Smooth muscle cell (in vitro differentiated cells): Measurements from ENCODE around the gene JMJD7. TPM values are rescaled to one million over a fixed set of nuclear protein-coding genes. Genes with fewer than 3 reads are reported as not detected.

ENCODE experiments used
- DNase-seq: peaks from one replicate; lab custom pipeline; 2025; ENCODE audit not compliant: unreplicated experiment; lab: John Stamatoyannopoulos, UW
- H2AFZ ChIP-seq: fragments of 200-600 bp; sonication (generic); 2 replicates; pipeline ENCODE4 v1.6.0; 2016; ENCODE audit warnings: antibody characterized with exemption, low read depth, mild to moderate bottlenecking
- H3F3A ChIP-seq: fragments of 200-600 bp; sonication (generic); 2 replicates; pipeline ENCODE4 v1.6.0; 2017; ENCODE audit warnings: antibody characterized with exemption, low read depth
- H3K27ac ChIP-seq: fragments of 200-600 bp; sonication (generic); 2 replicates; pipeline ENCODE4 v1.5.1; 2016; ENCODE audit warnings: low read depth, mild to moderate bottlenecking
- H3K27me3 ChIP-seq: fragments of 200-600 bp; sonication (generic); 2 replicates; pipeline ENCODE4 v1.6.1; 2016; ENCODE audit warnings: low read depth, mild to moderate bottlenecking
- H3K36me3 ChIP-seq: fragments of 200-600 bp; sonication (generic); 2 replicates; pipeline ENCODE4 v1.5.1; 2016; ENCODE audit warnings: low read depth
- H3K4me1 ChIP-seq: fragments of 200-600 bp; sonication (generic); 2 replicates; pipeline ENCODE4 v1.5.1; 2016; ENCODE audit warnings: low read depth
- H3K4me2 ChIP-seq: fragments of 200-600 bp; sonication (generic); 2 replicates; pipeline ENCODE4 v1.6.0; 2016; ENCODE audit warnings: mild to moderate bottlenecking
- H3K4me3 ChIP-seq: fragments of 200-600 bp; sonication (generic); 2 replicates; pipeline ENCODE4 v1.5.1; 2016; ENCODE audit warnings: mild to moderate bottlenecking
- H3K79me2 ChIP-seq: fragments of 200-600 bp; sonication (generic); 2 replicates; pipeline ENCODE4 v1.6.0; 2016; ENCODE audit warnings: low read depth, mild to moderate bottlenecking
- H3K9ac ChIP-seq: fragments of 200-600 bp; sonication (generic); 2 replicates; pipeline ENCODE4 v1.6.0; 2016; ENCODE audit warnings: low read depth
- H3K9me3 ChIP-seq: fragments of 200-600 bp; sonication (generic); replicated peaks from 2 replicates; pipeline ENCODE4 v1.5.1; 2016; ENCODE audit warnings: low read depth
- H4K20me1 ChIP-seq: fragments of 200-600 bp; sonication (generic); 2 replicates; pipeline ENCODE4 v1.6.0; 2016; ENCODE audit warnings: low read depth
- CTCF ChIP-seq: fragments of 200-600 bp; sonication (generic); IDR thresholded peaks from 2 replicates; pipeline ENCODE4 v1.5.1; 2017; ENCODE audit warnings: borderline replicate concordance, mild to moderate bottlenecking, antibody characterized with exemption; ENCODE audit not compliant: insufficient read depth, poor library complexity, severe bottlenecking
- WGBS: methylation state at CpG from one replicate; pipeline ENCODE4 v1.1.7; 2016; ENCODE audit warnings: low lambda C conversion rate; 5-methylcytosine and 5-hydroxymethylcytosine counted together
- polyA plus RNA-seq: library from polyadenylated mRNA; unstranded; fragments of >200 nt; fragmentation: Nextera tagmentation; extraction: Ambion mirVana; gene quantifications from 2 replicates; pipeline ENCODE4 v1.2.1, GENCODE V29; 2016
- total RNA-seq: library from RNA; depleted of rRNA; stranded (reverse); fragments of >200 nt; gene quantifications from 2 replicates; pipeline ENCODE4 v1.2.3, GENCODE V29; 2014

The JMJD7 gene
- total and polyA plus RNA-seq, 2 experiments from 2014 or later: 3.3 to 5.0 TPM

DNA sequence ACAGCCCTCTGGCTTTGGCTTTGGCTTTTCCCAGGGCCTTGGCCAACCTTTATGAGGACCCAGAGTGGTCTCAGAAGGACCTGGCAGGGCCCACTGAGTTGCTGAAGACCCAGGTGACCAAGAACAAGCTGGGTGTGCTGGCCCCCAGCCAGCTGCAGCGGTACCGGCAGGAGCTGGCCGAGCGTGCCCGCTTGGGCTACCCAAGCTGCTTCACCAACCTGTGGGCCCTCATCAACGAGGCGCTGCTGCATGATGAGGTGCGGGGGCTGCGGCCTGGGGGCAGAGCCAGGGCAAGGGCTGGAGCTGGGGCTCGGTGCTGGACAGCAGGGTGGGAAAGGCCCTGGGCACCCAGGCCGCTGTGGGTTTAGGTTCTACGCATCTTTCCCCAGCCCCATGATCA lies 16.9 kb downstream of the JMJD7 start:
- no peaks in the 10 kb centered on the region for H3F3A ChIP-seq
- TF ChIP-seq CTCF: no peak
- no peaks in the 10 kb centered on the region for H3K36me3 ChIP-seq
- no peak for DNase-seq
- H3K4me1 ChIP-seq: no peaks in the 10 kb centered on the region
- no peaks in the 10 kb centered on the region for H4K20me1 ChIP-seq
- H3K9me3 ChIP-seq: no peaks in the 10 kb centered on the region
- H3K9ac ChIP-seq: no peak overlapping the region
- no peak overlapping the region for H2AFZ ChIP-seq
- H3K4me3 ChIP-seq: no peak overlapping the region
- H3K79me2 ChIP-seq: no peaks in the 10 kb centered on the region
- WGBS: 90% methylated on average over 12 of the region's 12 CpGs
- H3K27me3 ChIP-seq: no peaks in the 10 kb centered on the region
- H3K4me2 ChIP-seq: no peak overlapping the region
- H3K27ac ChIP-seq: no peak overlapping the region

DNA sequence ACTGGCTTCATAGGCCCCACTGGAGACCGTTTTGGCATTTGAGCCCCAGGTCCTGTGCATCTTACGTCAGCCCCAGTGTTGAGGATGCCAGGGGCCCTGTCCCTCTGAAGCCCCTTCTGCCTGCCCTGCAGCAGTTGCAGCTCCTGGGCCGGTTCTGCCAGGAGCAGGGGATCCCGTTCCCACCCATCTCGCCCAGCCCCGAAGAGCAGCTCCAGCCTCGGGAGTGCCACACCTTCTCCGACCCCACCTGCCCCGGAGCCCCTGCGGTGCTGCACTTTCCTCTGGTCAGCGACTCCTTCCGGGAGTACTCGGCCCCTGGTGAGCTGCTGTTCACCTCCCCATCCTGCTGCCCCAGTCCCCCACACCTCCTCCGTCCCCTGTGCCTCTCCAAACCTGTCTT lies 19.3 kb downstream of the JMJD7 start:
- no peaks in the 10 kb centered on the region for H3K79me2 ChIP-seq
- H3F3A ChIP-seq: no peaks in the 10 kb centered on the region
- H3K27me3 ChIP-seq: no peaks in the 10 kb centered on the region
- DNase-seq: no peak
- no peaks in the 10 kb centered on the region for H3K36me3 ChIP-seq
- TF ChIP-seq CTCF: no peak
- no peak overlapping the region for H3K4me3 ChIP-seq
- no peak overlapping the region for H3K4me2 ChIP-seq
- H3K4me1 ChIP-seq: no peaks in the 10 kb centered on the region
- no peak overlapping the region for H3K27ac ChIP-seq
- WGBS: 92% methylated on average over 11 of the region's 14 CpGs
- no peak overlapping the region for H3K9ac ChIP-seq
- no peaks in the 10 kb centered on the region for H3K9me3 ChIP-seq
- no peaks in the 10 kb centered on the region for H4K20me1 ChIP-seq
- H2AFZ ChIP-seq: no peak overlapping the region

DNA sequence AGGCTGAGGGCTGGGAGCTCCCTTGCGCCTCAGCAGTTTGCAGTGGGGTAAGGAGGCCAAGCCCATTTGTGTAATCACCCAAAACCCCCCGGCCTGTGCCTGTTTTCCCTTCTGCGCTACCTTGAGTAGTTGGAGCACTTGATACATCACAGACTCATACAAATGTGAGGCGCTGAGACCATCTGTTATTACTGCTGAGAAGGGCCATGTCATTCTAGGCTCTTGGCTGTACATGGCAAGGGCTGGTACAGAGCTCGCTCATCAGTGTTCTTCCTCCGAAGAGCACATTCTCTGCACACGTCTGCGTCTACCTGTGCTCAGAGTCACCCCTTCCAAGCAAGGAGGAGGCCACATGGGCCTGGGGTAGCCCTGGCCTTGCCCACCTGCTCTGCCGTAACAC lies 20.1 kb downstream of the JMJD7 start:
- Histone ChIP-seq H3K4me1 (no peaks in the 10 kb centered on the region), H3K4me3 (no peak overlapping the region), H3K9me3 (no peaks in the 10 kb centered on the region), H3K27me3 (no peaks in the 10 kb centered on the region), H3K4me2 (no peak overlapping the region), H3K79me2 (no peaks in the 10 kb centered on the region), H2AFZ (no peak overlapping the region), H3K27ac (no peak overlapping the region), H3F3A (no peaks in the 10 kb centered on the region), H4K20me1 (no peaks in the 10 kb centered on the region), H3K9ac (no peak overlapping the region), H3K36me3 (no peaks in the 10 kb centered on the region)
- WGBS: 95% methylated on average over 9 of the region's 9 CpGs
- DNase-seq: no peak
- TF ChIP-seq CTCF: no peak

DNA sequence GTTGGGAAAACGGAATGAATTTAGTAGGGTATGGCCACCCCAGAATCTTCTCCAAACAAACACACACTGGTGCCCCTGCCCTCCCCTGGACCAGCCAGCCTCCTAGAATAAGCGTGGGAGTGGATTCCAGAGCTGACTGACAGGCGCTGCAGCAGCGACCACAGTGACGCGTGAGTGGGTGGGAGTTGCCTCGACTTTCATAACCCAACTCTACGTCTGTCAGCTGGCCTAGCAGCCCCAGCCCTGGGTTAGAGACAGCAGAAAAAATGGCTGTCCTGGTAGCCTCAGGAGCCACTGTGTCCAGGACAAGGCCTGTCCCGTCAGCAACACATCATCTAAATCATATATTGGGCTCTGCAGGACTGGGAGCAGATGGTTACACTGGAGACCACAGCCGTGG lies 20.7 kb downstream of the JMJD7 start:
- H4K20me1 ChIP-seq: no peaks in the 10 kb centered on the region
- no peak overlapping the region for H3K9ac ChIP-seq
- TF ChIP-seq CTCF: no peak
- no peaks in the 10 kb centered on the region for H3F3A ChIP-seq
- no peaks in the 10 kb centered on the region for H3K9me3 ChIP-seq
- no peaks in the 10 kb centered on the region for H3K36me3 ChIP-seq
- no peak for DNase-seq
- H3K4me1 ChIP-seq: no peaks in the 10 kb centered on the region
- no peak overlapping the region for H3K27ac ChIP-seq
- 74% methylated on average over 10 of the region's 10 CpGs for WGBS
- no peaks in the 10 kb centered on the region for H3K27me3 ChIP-seq
- no peaks in the 10 kb centered on the region for H3K79me2 ChIP-seq
- no peak overlapping the region for H2AFZ ChIP-seq
- no peak overlapping the region for H3K4me3 ChIP-seq
- H3K4me2 ChIP-seq: no peak overlapping the region
